A673 (cell line): ENCODE results near the gene CREM. TPM values are rescaled to one million over a fixed set of nuclear protein-coding genes. Genes with fewer than 3 reads are reported as not detected.

Source experiments
- BruUV-seq: library from RNA; stranded (reverse); fragments of 400-500 nt; replicated peaks from 2 replicates; lab custom pipeline; 2021; lab: Mats Ljungman, UMichigan
- CTCF ChIA-PET: fragments of 300-600 bp; sonication (Branson Sonifier 250); formaldehyde crosslinking; loops from one replicate; lab custom pipeline; 2022; ENCODE audit warnings: antibody characterized with exemption; lab: Charles Lee
- POLR2A ChIA-PET: fragments of 300-600 bp; sonication (Branson Sonifier 250); formaldehyde crosslinking; loops from one replicate; lab custom pipeline; 2022; ENCODE audit warnings: antibody characterized with exemption; ENCODE audit not compliant: low non-redundant PET; lab: Charles Lee
- DNase-seq: peaks from one replicate; pipeline ENCODE4 v3.0.0-alpha.2; 2015; ENCODE audit warnings: low spot score
- H3K27ac ChIP-seq: fragments of 200-600 bp; sonication (generic); 2 replicates; pipeline ENCODE4 v1.5.1; 2016; ENCODE audit warnings: mixed run types, low read depth, mild to moderate bottlenecking, mixed read lengths, antibody characterized with exemption, low read length; ENCODE audit not compliant: poor library complexity, severe bottlenecking
- H3K27me3 ChIP-seq: fragments of 200-600 bp; sonication (generic); replicated peaks from 2 replicates; pipeline ENCODE4 v1.6.1; 2017; ENCODE audit warnings: mixed run types, low read depth, mild to moderate bottlenecking, mixed read lengths, antibody characterized with exemption, low read length; ENCODE audit not compliant: insufficient read depth, poor library complexity
- H3K36me3 ChIP-seq: fragments of 200-600 bp; sonication (generic); 2 replicates; pipeline ENCODE4 v1.6.1; 2016; ENCODE audit warnings: mixed run types, mild to moderate bottlenecking, mixed read lengths, antibody characterized with exemption, low read length; ENCODE audit not compliant: insufficient read depth, poor library complexity, severe bottlenecking
- H3K4me1 ChIP-seq: fragments of 200-600 bp; sonication (generic); 2 replicates; pipeline ENCODE4 v1.6.1; 2017; ENCODE audit warnings: mixed run types, mild to moderate bottlenecking, mixed read lengths, antibody characterized with exemption, low read length; ENCODE audit not compliant: insufficient read depth, poor library complexity, severe bottlenecking
- H3K4me3 ChIP-seq: fragments of 200-600 bp; sonication (generic); 2 replicates; pipeline ENCODE4 v1.5.1; 2016; ENCODE audit warnings: low read depth, mixed run types, mild to moderate bottlenecking, mixed read lengths, low read length; ENCODE audit not compliant: poor library complexity, severe bottlenecking
- H3K9me3 ChIP-seq: fragments of 200-600 bp; sonication (generic); 2 replicates; pipeline ENCODE4 v1.6.1; 2016; ENCODE audit warnings: mixed run types, low read depth, mild to moderate bottlenecking, mixed read lengths, antibody characterized with exemption, low read length; ENCODE audit not compliant: poor library complexity, severe bottlenecking
- CTCF ChIP-seq: fragments of 300-800, 200-600 bp; sonication (generic); conservative IDR thresholded peaks from 2 replicates; pipeline ENCODE4 v1.5.1; 2017; ENCODE audit warnings: low read depth, mild to moderate bottlenecking, antibody characterized with exemption, low read length, moderate library complexity, mixed read lengths
- EZH2 ChIP-seq: fragments of 200-600 bp; sonication (generic); IDR thresholded peaks from 2 replicates; pipeline ENCODE4 v1.6.1; 2017; ENCODE audit warnings: borderline replicate concordance, low read depth, mild to moderate bottlenecking, mixed read lengths, antibody characterized with exemption, low read length; ENCODE audit not compliant: poor library complexity, severe bottlenecking
- intact Hi-C: fragments of 100-400 bp; cut with micrococcal nuclease; formaldehyde crosslinking; loops from one replicate; pipeline ENCODE4 v1.10.0; 2022; ENCODE audit not compliant: unreplicated experiment
- total RNA-seq: library from RNA; stranded (reverse); gene quantifications from 2 replicates; pipeline ENCODE4 v1.2.3, GENCODE V29; 2021

CREM gene
- total RNA-seq, 1 experiment from 2014 or later: 66.3 TPM

GRCh38 chr10:35083242-35083641, 43.4 kb upstream of the CREM start:
- no peak for DNase-seq
- H3K4me1 ChIP-seq: no peaks in the 10 kb centered on the region
- no peaks in the 10 kb centered on the region for H3K36me3 ChIP-seq
- H3K27ac ChIP-seq: no peak overlapping the region
- H3K4me3 ChIP-seq: no peak overlapping the region
- H3K9me3 ChIP-seq: peaks cover 6% of the 10 kb centered on the region
- no peaks in the 10 kb centered on the region for H3K27me3 ChIP-seq
- POLR2A ChIA-PET: no interaction called here
- intact Hi-C loops: no loop called here
- TF ChIP-seq CTCF (no peak), EZH2 (no peak)
- no TSS peak for BruUV-seq
- CTCF ChIA-PET: no interaction called here

- H3K27me3 ChIP-seq: no peaks in the 10 kb centered on the region
- POLR2A ChIA-PET: interaction anchor here (0.6 kb wide), 1 partner anchor 592 kb away, joined by 3 read pairs; no protein-coding TSS in a partner anchor
- peak overlapping the region; percentile 99 for H3K4me3 ChIP-seq
- intact Hi-C loops: no loop called here
- no peak for TF ChIP-seq CTCF
- TF ChIP-seq EZH2: no peak
- DNase-seq: peak; percentile 18
- no TSS peak for BruUV-seq
- H3K27ac ChIP-seq: peak overlapping the region; percentile 99
- H3K9me3 ChIP-seq: no peaks in the 10 kb centered on the region
- peaks cover 9% of the 10 kb centered on the region for H3K4me1 ChIP-seq
- CTCF ChIA-PET: interaction anchor here (0.6 to 0.7 kb wide), 2 partner anchors 37 to 49 kb away, joined by 3 read pairs; no protein-coding TSS in a partner anchor
- H3K36me3 ChIP-seq: no peaks in the 10 kb centered on the region
These were observed 37.0 kb upstream of the CREM start for GRCh38 chr10:35089611-35090161.

- no TSS peak for BruUV-seq
- H3K27ac ChIP-seq: peak within 1 kb of the TSS; percentile 99
These were observed 36.3 kb upstream of the CREM start, which contains the start of gene CUL2 for GRCh38 chr10:35090162-35090954. Gene CUL2 (minus strand): TSS chr10:35090341. CDS start chr10:35071317, 19,024 bp downstream.

More at GRCh38 chr10:35090162-35090954, 36.3 kb upstream of the CREM start, which contains the start of gene CUL2:
- POLR2A ChIA-PET: interaction anchor here (0.6 kb wide), 1 partner anchor 592 kb away, joined by 3 read pairs; no protein-coding TSS in a partner anchor
- DNase-seq: peak; percentile 97
- no peaks in the 10 kb centered on the region for H3K27me3 ChIP-seq
- TF ChIP-seq CTCF: no peak
- no peak for TF ChIP-seq EZH2
- H3K9me3 ChIP-seq: no peaks in the 10 kb centered on the region
- no peaks in the 10 kb centered on the region for H3K36me3 ChIP-seq
- H3K4me1 ChIP-seq: peaks cover 9% of the 10 kb centered on the region
- H3K4me3 ChIP-seq: peak within 1 kb of the TSS; percentile 99
- intact Hi-C loops: no loop called here
- CTCF ChIA-PET: interaction anchor here (0.6 to 0.7 kb wide), 2 partner anchors 50 to 476 kb away, joined by 3 read pairs; no protein-coding TSS in a partner anchor
